ENCODE data around the gene SIGMAR1. TPM values are rescaled to one million over a fixed set of nuclear protein-coding genes. Genes with fewer than 3 reads are reported as not detected.
A peak's percentile ranks its signal among the peaks of the same experiment; 100 is the strongest.

Gene SIGMAR1
- total RNA-seq, 1 donor from 2014 or later, result 48.3 TPM

DNA sequence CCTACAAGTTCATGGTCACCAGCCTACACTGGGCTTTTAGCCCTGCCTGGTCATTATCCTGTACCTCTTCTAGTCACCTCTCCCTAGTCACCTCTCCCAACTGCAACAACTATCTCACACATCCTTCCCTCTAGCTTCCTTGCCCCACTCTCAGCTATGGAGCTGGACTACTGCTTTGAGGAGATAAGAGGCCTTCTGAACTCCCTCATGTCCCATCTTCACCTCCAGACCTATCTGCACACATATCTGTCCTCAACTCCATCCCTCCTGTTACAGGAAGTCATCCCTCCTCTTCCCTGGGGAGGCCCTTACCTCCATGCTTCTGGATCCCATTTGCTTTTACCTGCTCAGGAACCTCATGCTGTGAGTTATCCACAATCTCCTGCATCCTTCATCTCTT is 31.4 kb downstream of the SIGMAR1 start:
- no peak for DNase-seq (ENCODE audit: low spot score)

DNA sequence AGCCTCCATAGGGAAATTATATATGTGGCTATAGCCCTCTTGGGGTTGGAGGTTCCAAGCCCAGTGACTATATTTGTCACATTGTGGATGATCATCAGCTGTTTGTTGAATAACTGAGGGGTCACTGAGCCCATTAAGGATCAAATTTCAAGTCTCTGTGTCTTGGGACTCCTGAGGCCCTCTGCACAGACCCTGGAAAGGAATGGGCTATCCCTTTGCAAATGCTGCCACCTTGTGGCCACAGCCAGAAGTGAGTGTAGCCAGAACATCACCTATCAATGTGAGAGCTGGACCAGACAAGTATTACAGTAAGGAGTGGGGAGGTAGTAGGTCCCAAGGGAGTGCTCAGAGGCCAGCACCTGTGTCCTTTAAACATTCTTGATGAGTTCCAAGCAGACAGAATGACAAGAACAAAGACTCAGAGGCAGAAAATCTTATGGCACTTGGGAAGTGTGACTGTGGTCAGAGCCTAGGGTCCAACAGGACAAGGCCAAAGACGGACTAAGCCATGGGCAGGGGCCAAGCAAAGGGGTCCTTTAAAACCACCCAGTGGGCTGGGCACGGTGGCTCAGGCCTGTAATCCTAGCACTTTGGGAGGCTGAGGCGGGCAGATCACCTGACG is 33.9 kb downstream of the SIGMAR1 start:
- no peak for DNase-seq (ENCODE audit: low spot score)

DNA sequence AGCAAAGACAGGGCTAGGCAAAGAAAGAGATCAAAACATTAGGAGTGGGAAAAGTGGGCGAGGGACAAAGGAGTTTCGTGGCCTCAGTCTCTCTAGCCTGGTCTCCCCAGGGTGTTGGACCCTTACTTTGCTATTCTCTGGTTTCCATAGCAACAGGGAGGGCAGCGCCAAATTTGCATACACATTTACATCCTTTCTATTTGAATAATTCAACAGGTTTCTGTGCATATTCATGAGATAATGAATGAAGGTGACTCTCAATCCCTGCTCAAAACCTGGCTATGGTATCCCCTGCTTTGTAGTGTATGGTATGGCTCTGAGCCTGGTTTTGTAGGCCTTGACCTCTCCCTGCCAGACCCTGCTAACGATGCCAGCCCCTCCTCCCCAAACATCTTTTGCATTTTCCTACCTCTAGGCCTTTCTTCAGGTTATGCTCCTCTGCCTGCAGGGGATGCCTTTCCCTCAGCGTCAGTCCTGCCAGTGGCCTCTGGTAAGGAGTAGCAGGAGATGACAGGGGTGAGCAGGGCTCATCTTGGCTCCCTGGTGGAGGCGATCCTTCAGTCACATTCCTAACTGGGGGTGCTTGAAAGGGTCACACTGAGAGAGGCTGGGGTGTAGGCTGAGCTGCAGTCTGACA is 35.5 kb downstream of the SIGMAR1 start:
- no peak for DNase-seq (ENCODE audit: low spot score)

DNA sequence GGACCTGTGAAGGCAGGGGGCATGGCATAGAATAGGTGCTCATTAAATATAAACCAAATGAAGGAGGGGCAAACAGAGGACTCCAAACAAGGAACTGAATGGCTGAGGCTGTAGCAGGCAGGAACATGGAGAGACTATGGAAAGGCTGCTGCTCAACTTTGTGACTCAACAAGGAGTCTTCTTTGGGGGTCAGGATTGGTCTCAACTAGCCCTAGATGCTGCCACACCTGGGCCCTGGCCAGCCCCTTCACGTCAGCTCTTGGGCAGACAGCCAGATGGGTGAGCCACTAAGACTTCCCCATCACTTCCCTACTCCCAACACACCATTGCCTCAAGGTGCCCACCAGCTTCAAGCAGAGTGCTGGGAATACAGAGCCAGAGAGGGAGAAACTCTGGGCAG is 36.7 kb downstream of the SIGMAR1 start:
- no peak for DNase-seq (ENCODE audit: low spot score)

DNA sequence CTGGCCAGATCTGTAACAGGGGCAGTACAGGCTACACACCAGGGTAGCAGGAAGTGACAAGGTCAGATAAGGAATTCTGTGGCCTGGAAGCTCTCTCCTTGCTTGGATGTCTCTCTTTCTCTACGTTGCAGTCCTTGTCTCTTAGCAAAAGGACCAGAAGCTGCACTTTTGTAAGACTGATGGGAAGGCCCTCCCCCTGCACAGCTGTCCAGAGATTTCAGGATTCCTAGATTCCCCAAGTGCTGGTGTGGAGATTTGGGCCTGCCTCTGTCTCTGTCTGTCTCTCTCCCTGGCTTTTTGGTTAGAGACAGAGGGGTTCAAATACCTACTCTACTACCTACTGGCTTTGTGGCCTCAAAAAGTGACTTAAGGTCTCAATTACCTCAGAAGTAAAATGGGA is 38.0 kb downstream of the SIGMAR1 start:
- DNase-seq (ENCODE audit: low spot score), result no peak

DNA sequence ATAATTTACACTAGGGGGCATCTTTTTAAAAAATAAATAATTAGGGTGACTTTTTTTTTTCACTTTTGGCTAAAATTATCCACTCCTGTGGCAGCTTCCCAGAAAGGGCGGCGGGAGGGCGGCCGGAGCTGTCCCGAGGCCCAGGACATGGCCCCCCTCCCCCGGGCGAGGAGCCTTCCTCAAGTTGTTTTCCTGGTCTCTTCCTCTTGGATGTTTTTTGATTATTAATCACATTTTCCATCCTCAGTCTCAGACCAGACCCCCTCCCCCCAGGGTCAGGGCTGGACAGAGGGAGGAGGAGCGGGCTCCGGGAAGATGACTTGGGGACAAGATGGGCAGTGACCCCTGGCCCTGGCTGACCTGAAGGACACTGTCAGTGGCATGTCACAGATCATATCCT is 43.4 kb downstream of the SIGMAR1 start:
- no peak for DNase-seq (ENCODE audit: low spot score)

DNA sequence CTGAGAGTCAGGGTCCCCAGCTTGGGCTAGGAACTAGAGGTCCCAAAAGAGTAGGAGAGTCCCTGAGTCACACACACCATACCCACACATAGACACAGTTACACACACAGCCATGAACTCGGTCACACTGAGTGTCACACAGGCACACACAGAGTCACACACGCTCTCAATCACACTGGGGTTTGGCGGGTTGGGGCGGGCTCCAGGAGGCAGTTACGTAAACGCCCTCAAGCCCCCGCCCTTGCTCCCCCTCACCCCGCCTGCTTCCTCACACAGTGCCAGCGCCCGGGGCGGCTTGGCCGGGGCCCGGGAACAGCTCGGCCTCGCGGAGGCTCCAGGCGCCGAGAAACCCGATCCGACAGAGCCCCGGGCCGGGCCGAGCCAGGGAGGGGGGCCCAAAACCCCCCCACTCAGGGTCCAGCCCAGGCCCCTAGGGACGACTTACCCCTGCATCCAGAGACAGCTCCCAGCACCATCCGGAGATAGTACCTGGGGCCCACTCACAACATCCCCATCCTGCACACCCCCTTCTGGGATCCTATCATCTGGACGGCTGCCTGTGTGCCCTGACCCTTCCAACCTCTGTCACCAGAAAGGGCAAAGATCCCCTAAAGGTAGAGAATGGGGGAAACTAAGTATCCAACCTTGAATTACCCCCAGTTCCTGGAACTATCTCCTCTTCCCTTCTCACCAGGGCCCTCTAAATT is 44.5 kb downstream of the SIGMAR1 start:
- no peak for DNase-seq (ENCODE audit: low spot score)

DNA sequence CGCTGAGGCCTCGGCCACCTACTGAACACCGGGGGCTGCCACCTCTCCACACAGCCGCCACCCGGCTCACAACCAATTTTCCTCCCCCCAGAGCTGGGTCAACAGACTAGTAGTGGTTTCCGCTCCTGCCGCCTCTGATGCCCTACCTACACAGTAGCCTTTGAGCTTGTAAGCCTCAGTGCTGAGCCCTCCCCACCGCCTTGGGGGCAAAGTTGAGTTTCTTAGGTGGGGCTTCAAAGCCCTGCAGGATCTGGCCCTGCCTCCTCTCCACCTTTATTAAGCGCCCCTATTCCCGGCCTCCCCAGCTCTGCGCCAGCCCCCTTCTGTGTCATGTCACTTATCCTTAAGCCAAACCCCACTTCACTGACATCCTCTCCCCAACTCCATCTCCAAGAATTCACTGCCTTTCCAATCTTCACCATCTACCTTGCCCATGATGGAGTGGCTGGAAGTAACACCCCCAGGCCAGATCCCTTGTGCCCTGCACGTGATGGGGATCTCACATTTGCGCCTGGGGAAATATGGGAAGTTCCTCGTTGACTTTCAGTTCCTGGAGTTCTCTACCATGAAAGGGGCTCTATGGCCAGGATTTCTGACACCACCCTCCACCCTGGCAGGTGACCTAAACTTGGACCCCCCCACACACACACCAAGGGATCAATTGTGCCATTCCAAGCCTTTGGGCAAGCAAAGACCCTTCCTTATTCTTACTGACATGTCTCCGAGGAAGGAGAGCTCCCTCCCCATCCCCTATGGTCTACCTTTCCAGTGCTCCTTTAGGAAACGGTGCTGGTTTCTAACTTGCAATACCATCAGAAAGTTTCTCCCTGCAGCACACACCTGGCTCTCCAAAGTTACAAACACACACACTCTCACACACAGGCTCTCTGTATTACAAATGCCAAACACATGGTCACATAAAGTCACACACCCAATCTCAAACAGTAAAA is 45.4 kb downstream of the SIGMAR1 start:
- no peak for DNase-seq (ENCODE audit: low spot score)

DNA sequence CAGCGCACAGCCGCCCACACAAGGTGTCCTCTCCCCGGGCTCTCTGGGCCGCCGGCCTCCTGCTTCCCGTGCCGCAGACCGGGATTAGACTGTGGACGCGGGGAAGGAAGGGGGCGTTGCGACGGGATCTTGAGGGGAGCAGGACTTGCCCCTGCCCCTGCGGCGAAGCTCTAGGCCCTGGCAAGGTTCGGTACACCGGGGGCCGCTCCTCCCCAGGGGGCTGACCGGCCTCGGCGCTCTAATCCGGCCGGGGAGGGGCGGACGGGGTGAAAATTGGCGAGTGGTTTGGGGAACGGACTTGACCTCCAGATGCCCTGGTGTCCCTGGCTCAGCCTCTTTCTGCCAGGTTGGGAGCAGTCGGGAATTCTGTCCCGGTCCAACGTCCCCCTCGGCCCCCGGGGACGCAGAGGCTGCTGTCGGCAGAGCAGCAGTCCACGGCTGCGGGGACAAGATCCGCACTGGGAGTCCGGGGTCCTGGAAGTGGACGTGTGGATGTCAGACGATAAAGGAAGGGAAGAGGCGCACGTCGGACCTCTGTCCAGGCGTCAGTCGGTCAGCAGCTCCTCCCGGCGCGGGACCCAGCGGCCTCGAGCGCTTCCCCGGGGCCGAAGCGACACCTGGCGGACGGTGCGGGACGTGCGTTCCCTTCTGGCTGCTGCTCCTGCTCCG is 46.2 kb downstream of the SIGMAR1 start:
- DNase-seq (ENCODE audit: low spot score), result peak; percentile 96

DNA sequence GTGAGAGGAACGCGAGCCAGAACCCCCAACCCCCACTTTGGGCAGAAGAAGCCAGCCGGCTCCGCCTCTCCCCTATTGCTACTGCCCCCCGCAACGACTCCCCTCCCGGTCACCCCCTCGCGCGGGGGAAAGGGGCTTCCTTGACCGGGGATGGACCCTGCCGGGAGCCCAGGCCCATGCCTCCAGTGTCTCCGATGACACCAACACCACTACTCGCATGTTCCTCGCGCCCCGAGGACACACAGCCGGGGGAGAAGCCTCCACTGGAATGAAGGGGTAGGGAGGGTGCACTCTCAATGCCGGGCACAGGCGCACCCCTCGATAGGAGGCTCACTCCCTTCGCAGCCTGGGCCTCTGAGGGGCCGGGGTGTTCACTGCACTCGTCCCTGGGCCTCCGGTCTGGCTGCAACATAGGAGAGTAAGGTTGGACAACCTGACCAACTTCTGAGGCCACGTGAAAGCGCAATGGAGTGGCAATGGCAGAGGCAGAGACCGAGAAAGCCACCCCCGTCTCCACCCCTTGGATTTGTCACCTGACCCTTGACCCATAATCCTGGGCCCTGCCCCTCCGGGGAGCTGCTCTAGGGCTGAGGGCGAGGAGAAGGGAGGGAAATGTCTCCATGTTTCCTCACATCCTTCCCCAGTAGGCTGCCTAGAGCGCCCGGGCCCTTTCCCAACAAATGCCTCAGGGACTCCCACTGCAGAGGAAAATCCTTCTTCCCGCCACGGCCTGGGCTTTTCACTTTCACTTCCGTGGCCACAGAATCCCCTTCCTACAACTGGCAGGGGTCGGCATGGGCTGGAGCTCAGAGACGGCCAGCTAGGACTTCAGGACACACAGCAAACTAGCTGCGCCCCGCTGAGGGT is 47.0 kb downstream of the SIGMAR1 start:
- DNase-seq (ENCODE audit: low spot score), result no peak

DNA sequence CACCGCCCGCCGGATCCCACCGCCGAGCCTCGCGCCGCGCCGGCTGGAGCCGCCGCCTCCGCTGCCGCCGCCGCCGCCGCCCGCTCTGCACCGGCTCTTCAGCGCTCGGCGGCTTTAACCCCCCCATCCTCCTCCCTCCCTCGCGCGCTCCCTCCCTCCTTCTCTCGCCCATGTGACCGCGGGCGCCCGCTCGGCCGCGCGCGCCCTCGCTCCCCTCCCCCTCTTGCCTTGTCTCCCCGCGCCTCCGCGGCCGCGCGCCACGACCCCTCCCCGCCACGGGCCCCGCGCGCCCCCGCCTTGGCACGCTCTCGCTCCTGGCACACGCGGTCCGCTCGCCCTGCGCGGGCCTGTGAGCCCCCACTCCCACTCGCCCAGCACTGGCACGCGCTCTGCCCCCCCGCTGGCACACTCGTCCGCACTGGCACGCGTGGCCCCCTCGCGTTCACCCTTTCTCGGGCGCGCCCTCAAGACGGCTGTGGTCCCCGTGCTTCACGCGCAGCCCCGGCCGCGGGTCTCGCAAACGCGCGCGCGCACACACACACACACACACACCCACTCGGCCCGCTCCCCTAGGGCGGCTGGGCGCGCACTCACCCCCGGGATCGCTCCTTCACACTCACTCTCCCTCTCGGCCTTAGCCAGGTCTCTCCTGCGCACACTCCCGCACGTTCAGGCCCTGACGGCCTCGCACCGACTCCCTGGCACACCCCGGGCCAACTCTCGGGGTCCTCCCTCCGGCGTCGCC is 47.8 kb downstream of the SIGMAR1 start, which contains the start of gene CNTFR:
Gene CNTFR (minus strand): TSS at position 89 of the 745 bp plus-strand sequence. CDS start 20,743 bp downstream, outside the sequence.
- no peak for DNase-seq (ENCODE audit: low spot score)

DNA sequence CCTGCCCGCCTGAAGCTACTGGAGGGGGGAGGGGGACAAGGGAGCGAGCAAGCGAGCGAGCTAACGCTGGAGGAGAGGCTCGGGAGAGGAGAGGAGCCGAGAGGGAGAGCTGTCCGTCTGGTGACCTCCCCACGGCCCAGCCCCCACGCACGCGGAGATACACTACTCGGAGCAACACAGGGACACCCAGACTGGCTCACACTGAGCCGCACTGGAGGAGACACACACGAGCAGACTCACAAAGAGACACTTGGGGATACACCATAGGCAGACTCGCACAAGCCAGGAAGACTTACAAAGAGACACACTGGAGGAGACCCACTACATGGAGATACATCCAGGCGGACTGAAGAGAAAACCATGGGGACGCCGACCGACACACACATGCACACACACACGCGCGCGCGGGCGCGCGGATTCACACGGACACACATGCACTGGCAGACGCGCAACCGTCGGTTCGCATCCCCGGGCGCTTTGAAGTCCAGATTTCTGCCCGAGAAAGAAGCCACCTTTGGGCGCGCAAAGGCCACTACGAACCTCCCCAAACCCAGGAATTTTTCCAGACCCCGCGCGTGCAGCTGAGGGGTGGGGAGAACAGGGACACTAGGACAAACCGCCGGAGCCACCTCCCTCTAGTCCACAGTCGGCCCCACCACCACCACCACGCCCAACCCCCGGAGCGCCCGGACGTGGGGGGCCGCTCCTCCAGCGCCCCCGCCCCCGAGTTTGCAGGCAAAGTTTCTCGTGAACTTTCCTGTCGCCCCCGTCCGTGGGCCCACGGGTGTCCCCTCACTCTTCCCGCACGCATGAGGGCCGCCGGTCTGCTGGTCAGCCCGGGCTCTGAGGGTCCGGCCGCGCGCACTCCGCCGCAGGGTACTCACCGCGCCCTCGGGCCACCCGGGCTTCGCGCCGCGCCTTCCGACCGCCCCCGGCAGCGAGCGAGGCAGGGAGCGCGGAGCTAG is 48.6 kb downstream of the SIGMAR1 start:
- DNase-seq (ENCODE audit: low spot score), result no peak

DNA sequence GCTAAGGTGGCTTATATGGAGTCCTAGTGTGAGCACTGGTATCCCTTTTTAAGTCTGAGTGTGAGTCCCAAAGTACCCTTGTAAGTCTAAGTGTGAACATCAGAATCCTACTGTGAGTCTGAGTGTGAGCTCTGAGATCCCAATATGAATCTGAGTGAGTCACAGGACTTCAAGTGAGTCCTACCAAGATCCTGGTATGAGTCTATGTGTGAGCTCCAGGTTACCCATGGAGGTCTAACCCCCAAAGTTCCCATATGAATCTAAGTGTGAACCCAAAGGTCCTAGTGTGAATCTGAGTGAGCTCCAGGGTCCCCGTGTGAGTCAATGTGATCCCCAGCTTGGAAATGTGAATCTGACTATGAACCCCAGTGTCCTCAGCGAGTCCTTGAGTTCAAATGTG is 50.3 kb downstream of the SIGMAR1 start:
- no peak for DNase-seq (ENCODE audit: low spot score)

DNA sequence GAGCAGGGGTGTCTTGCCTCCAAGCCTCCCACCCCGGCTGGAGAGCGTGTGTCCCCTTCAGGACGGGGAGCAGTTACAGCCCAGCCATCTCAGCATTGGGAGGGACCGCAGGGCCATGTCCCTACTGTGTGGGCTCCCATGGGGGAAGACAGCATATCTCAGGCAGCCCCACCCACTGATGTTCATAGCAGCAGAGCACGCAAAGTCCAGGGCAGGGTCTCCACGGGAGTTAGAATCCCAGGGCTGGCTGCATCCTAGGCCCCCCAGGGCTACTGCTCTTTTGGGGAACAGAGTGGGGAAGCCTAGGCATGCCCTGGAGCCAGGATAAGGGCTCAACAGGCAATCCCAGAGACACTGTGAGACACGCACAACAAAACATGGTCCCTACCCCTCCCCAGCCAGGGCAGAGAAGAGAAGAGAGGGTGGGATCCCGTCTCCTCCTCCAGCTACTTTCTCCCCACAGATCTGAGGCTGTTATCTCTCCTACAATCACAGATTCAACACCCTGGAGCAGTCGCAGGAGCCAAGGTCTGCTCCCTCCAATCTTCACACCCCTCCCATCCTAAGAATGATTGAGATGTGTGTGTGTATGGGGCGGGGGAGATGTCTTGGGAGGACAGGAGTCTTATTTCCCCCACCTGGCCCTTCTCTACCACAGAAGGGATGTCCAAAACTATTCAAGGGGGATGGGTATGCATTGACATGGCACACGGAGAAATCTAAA is 51.5 kb downstream of the SIGMAR1 start:
- DNase-seq (ENCODE audit: low spot score), result no peak

DNA sequence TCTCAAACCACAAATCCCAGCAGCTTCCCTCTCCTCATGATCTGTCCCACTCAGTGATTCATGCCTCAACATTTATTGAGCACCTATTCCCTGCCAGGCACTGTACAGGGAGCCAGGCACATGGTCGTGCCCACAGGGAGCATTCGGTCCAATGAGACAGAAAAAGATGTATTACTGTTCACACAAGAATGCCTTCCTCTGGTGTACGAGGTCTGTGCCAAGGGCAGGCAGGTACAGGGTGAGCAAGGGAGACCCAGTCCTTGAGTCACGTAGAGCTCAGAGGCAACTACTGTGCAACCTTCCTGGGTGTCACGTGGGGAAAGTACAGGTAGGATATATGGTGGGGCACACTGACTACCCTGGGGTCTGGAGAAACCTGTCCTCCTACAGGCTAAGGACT is 52.6 kb downstream of the SIGMAR1 start:
- DNase-seq (ENCODE audit: low spot score), result no peak

All from mesenteric fat pad (tissue), 1 donor.